GM12878 (cell line): ENCODE measurements around the gene SETDB1. TPM values are rescaled to one million over a fixed set of nuclear protein-coding genes. Genes with fewer than 3 reads are reported as not detected.

Source experiments
- ATAC-seq: fragments of 200-7000 bp; cut with Tn5 transposase; 3 replicates; pipeline ENCODE4 v1.9.1; 2020; ENCODE audit warnings: mild to moderate bottlenecking, moderate library complexity
- BruUV-seq: library from RNA; stranded (reverse); fragments of 400-500 nt; replicated peaks from 2 replicates; lab custom pipeline; 2021; lab: Mats Ljungman, UMichigan
- CTCF ChIA-PET: fragments of 300-600 bp; sonication (Branson Sonifier 250); formaldehyde crosslinking; extraction: SDS; loops from one replicate; lab custom pipeline; 2021; ENCODE audit warnings: inconsistent platforms; lab: Yijun Ruan, JAX
- POLR2A ChIA-PET: fragments of 350-600 bp; formaldehyde crosslinking; extraction: SDS; loops from one replicate; lab custom pipeline; 2021; ENCODE audit warnings: inconsistent platforms; lab: Charles Lee
- RAD21 ChIA-PET: fragments of 300-600 bp; sonication (Branson Sonifier 250); formaldehyde crosslinking; loops from one replicate; lab custom pipeline; 2023; ENCODE audit warnings: antibody characterized with exemption; ENCODE audit not compliant: unreplicated experiment; lab: Charles Lee
- SMC1A ChIA-PET: fragments of 300-600 bp; sonication (Branson Sonifier 250); formaldehyde crosslinking; loops from one replicate; lab custom pipeline; 2023; ENCODE audit not compliant: unreplicated experiment, uncharacterized antibody; lab: Charles Lee
- DNase-seq: peaks from one replicate; pipeline ENCODE4 v3.0.0-alpha.2; 2011; ENCODE audit warnings: low read depth, low spot score
- FAIRE-seq: peaks from 3 replicates; lab custom pipeline; 2011; peaks lifted over from hg19 to GRCh38; lab: Jason Lieb, UNC
- H2AFZ ChIP-seq: 2 replicates; pipeline ENCODE4 v1.6.0; 2011; ENCODE audit warnings: low read depth, low read length, control low read depth; ENCODE audit not compliant: control insufficient read depth
- H3K27ac ChIP-seq: 2 replicates; pipeline ENCODE4 v1.5.1; 2011; ENCODE audit warnings: control low read depth; ENCODE audit not compliant: control insufficient read depth, insufficient read depth
- H3K27me3 ChIP-seq, 2 experiments: replicated peaks in 1 of 2; 2 replicates each; pipeline versions ENCODE4 v1.6.0 to v1.6.1; 2011; ENCODE audit warnings: low read length in 1 of 2; ENCODE audit not compliant: control insufficient read depth in 2 of 2, insufficient read depth in 2 of 2
- H3K36me3 ChIP-seq, 2 experiments: 2 replicates each; pipeline ENCODE4 v1.5.1; 2011; ENCODE audit warnings: low read length in 1 of 2; ENCODE audit not compliant: control insufficient read depth in 2 of 2, insufficient read depth in 2 of 2
- H3K4me1 ChIP-seq: 2 replicates; pipeline ENCODE4 v1.6.1; 2011; ENCODE audit warnings: mild to moderate bottlenecking, low read length, moderate library complexity, mixed read lengths; ENCODE audit not compliant: control insufficient read depth, insufficient read depth
- H3K4me2 ChIP-seq: 2 replicates; pipeline ENCODE4 v1.6.0; 2011; ENCODE audit warnings: control low read depth; ENCODE audit not compliant: control insufficient read depth, insufficient read depth
- H3K4me3 ChIP-seq: fragments of 200-600 bp; sonication (generic); 2 replicates; pipeline ENCODE4 v1.5.1; 2016
- H3K79me2 ChIP-seq: 2 replicates; pipeline ENCODE4 v1.6.0; 2011; ENCODE audit warnings: low read length; ENCODE audit not compliant: control insufficient read depth, insufficient read depth
- H3K9ac ChIP-seq: 2 replicates; pipeline ENCODE4 v1.8.0; 2011; ENCODE audit warnings: low read length, control low read depth, mixed read lengths; ENCODE audit not compliant: control insufficient read depth, insufficient read depth
- H3K9me3 ChIP-seq: replicated peaks from 3 replicates; pipeline ENCODE4 v1.5.1; 2011; ENCODE audit warnings: mild to moderate bottlenecking, low read length; ENCODE audit not compliant: control insufficient read depth, insufficient read depth
- H4K20me1 ChIP-seq: 2 replicates; pipeline ENCODE4 v1.6.0; 2011; ENCODE audit not compliant: control insufficient read depth, insufficient read depth
- CHD1 ChIP-seq: IDR thresholded peaks from 2 replicates; pipeline ENCODE4 v1.6.1; 2012; ENCODE audit warnings: low read depth, low read length, improper control_type of control experiment
- DPF2 ChIP-seq: fragments of 450-650 bp; IDR thresholded peaks from 2 replicates; pipeline ENCODE4 v1.6.1; 2017; ENCODE audit warnings: mild to moderate bottlenecking
- JUNB ChIP-seq: IDR thresholded peaks from 2 replicates; pipeline ENCODE4 v1.6.1; 2016; ENCODE audit warnings: antibody characterized with exemption, mild to moderate bottlenecking
- NR2C1 ChIP-seq: fragments of 450-650 bp; IDR thresholded peaks from 2 replicates; pipeline ENCODE4 v1.6.1; 2017; ENCODE audit warnings: antibody characterized with exemption, mild to moderate bottlenecking, moderate library complexity
- SP1 ChIP-seq: IDR thresholded peaks from one replicate; pipeline ENCODE4 v1.6.1; 2011; ENCODE audit warnings: low read depth, low read length
- STAT1 ChIP-seq: fragments of 450-650 bp; conservative IDR thresholded peaks from 2 replicates; pipeline ENCODE4 v1.6.1; 2014; ENCODE audit warnings: antibody characterized with exemption, mild to moderate bottlenecking
- ZNF592 ChIP-seq: fragments of 450-650 bp; IDR thresholded peaks from 2 replicates; pipeline ENCODE4 v1.6.1; 2017; ENCODE audit warnings: mild to moderate bottlenecking, moderate library complexity
- WGBS: methylation state at CpG from one replicate; pipeline ENCODE4 v1.1.6; 2016; ENCODE audit warnings: low lambda C conversion rate; ENCODE audit not compliant: insufficient replicate concordance, insufficient coverage; ENCODE audit errors: missing lambda C conversion rate; 5-methylcytosine and 5-hydroxymethylcytosine counted together
- in situ Hi-C: fragments of 300-500 bp; cut with MboI; formaldehyde crosslinking; loops from 9 replicates; pipeline ENCODE4 v1.14.3; 2018; ENCODE audit warnings: mixed read lengths
- intact Hi-C: fragments of 100-400 bp; cut with micrococcal nuclease; formaldehyde crosslinking; loops from one replicate; pipeline ENCODE4 v1.14.2; 2022; ENCODE audit not compliant: unreplicated experiment
- polyA plus RNA-seq, 11 experiments: library from polyadenylated mRNA; depleted of rRNA in 4 of 11; unstranded in 6 of 11; stranded (reverse) in 5 of 11; fragments of >200 nt; fragmentation: Nextera tagmentation in 4 of 11; fragmentation: Illumina TruSeq in 1 of 11; extraction: Ambion mirVana in 4 of 11; extraction: Trizol in 1 of 11; gene quantifications; 1 replicate in 1 of 11; 2 replicates in 10 of 11; pipeline versions ENCODE4 v1.2.1 to v1.2.3, GENCODE V29; 2011 to 2016; ENCODE audit warnings: inconsistent platforms in 2 of 11, missing spikeins in 2 of 11, low read depth in 1 of 11
- total RNA-seq, 4 experiments: library from RNA; depleted of rRNA in 3 of 4; stranded (reverse); fragments of >200 nt in 3 of 4; fragmentation: Illumina TruSeq in 1 of 4; extraction: Trizol in 1 of 4; gene quantifications; 2 replicates each; pipeline versions ENCODE4 v1.2.1 to v1.2.3, GENCODE V29; 2013 to 2021

The SETDB1 gene
- total and polyA plus RNA-seq, 10 of the 15 experiments (the other 5 are each of a cell fraction or from before 2014, with no cell fraction given) = 14.3 to 56.7 (median 35.7) TPM

DNA sequence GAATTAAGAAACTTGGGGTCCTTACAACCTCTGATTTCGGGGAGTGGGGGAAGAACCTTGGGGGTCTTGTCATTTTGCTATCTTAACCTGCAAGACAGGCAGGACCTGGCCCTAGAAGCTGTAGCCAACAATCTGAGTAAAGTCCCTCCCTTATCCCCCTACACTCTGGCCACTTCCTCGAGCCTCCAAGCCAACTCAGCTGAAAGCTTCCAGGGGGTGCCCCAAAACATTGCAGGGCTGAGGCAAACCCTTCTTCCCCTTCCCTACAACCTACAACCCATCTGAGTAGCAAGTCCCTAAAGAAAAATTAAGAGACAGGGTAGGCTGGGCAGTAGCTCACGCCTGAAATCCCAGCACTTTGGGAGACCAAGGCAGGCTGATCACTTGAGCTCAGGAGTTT is 43.5 kb downstream of the SETDB1 start:
- Histone ChIP-seq H3K4me1 (peaks cover 7% of the 10 kb centered on the region; the same call in 1 of the 2 replicates), H3K79me2 (peaks cover 37% of the 10 kb centered on the region), H3K9me3 (no peaks in the 10 kb centered on the region), H2AFZ (no peak overlapping the region), H4K20me1 (no peaks in the 10 kb centered on the region), H3K4me2 (no peak overlapping the region), H3K36me3 (peaks cover 14 to 15% of the 10 kb centered on the region in 2 experiments), H3K4me3 (no peak overlapping the region), H3K27ac (no peak overlapping the region), H3K9ac (no peak overlapping the region), H3K27me3 (no peaks in the 10 kb centered on the region)
- WGBS = 70% methylated on average over 3 of the region's 3 CpGs
- TF ChIP-seq JUNB (no peak), CHD1 (no peak), NR2C1 (no peak), STAT1 (no peak), ZNF592 (no peak), SP1 (no peak), DPF2 (no peak)
- ATAC-seq (no peak), DNase-seq (no peak), FAIRE-seq (no peak)
- intact Hi-C loops (loop anchor here (10.0 kb wide), 2 partner anchors 205 to 345 kb away; partner anchors contain the start of genes CTSS and ENSA), in situ Hi-C loops (no loop called here)
- no TSS peak for BruUV-seq
- SMC1A ChIA-PET = interaction anchor here (0.7 to 1.2 kb wide), 2 partner anchors 13 to 264 kb away, joined by 3 read pairs; no protein-coding TSS in a partner anchor
- RAD21 ChIA-PET = no interaction called here
- CTCF ChIA-PET = interaction anchor here (1.1 to 1.5 kb wide), 3 partner anchors 11 to 47 kb away, joined by 3 to 6 read pairs (median 3); no protein-coding TSS in a partner anchor
- POLR2A ChIA-PET = interaction anchor here (0.8 to 1.1 kb wide), 2 partner anchors 7 to 44 kb away, joined by 3 to 4 read pairs; partner anchors contain the start of gene SETDB1
